GM12878 (cell line): ENCODE data around the gene EHHADH. TPM values are rescaled to one million over a fixed set of nuclear protein-coding genes. Genes with fewer than 3 reads are reported as not detected.
A peak's percentile ranks its signal among the peaks of the same experiment; 100 is the strongest.

Source experiments
- ATAC-seq: fragments of 200-7000 bp; cut with Tn5 transposase; 3 replicates; pipeline ENCODE4 v1.9.1; 2020; ENCODE audit warnings: mild to moderate bottlenecking, moderate library complexity
- Bru-seq: library from RNA; stranded (reverse); fragments of 400-500 nt; gene quantifications from one replicate; lab custom pipeline; 2021; lab: Mats Ljungman, UMichigan
- BruChase-seq, 2 experiments: library from RNA; stranded (reverse); fragments of 400-500 nt; gene quantifications; one replicate each; lab custom pipeline; 2021; lab: Mats Ljungman, UMichigan
- BruUV-seq: library from RNA; stranded (reverse); fragments of 400-500 nt; replicated peaks from 2 replicates; lab custom pipeline; 2021; lab: Mats Ljungman, UMichigan
- CTCF ChIA-PET: fragments of 300-600 bp; sonication (Branson Sonifier 250); formaldehyde crosslinking; extraction: SDS; loops from one replicate; lab custom pipeline; 2021; ENCODE audit warnings: inconsistent platforms; lab: Yijun Ruan, JAX
- POLR2A ChIA-PET: fragments of 350-600 bp; formaldehyde crosslinking; extraction: SDS; loops from one replicate; lab custom pipeline; 2021; ENCODE audit warnings: inconsistent platforms; lab: Charles Lee
- RAD21 ChIA-PET: fragments of 300-600 bp; sonication (Branson Sonifier 250); formaldehyde crosslinking; loops from one replicate; lab custom pipeline; 2023; ENCODE audit warnings: antibody characterized with exemption; ENCODE audit not compliant: unreplicated experiment; lab: Charles Lee
- SMC1A ChIA-PET: fragments of 300-600 bp; sonication (Branson Sonifier 250); formaldehyde crosslinking; loops from one replicate; lab custom pipeline; 2023; ENCODE audit not compliant: unreplicated experiment, uncharacterized antibody; lab: Charles Lee
- DNase-seq: peaks from one replicate; pipeline ENCODE4 v3.0.0-alpha.2; 2011; ENCODE audit warnings: low read depth, low spot score
- FAIRE-seq: peaks from 3 replicates; lab custom pipeline; 2011; peaks lifted over from hg19 to GRCh38; lab: Jason Lieb, UNC
- H2AFZ ChIP-seq: 2 replicates; pipeline ENCODE4 v1.6.0; 2011; ENCODE audit warnings: low read depth, low read length, control low read depth; ENCODE audit not compliant: control insufficient read depth
- H3K27ac ChIP-seq: 2 replicates; pipeline ENCODE4 v1.5.1; 2011; ENCODE audit warnings: control low read depth; ENCODE audit not compliant: control insufficient read depth, insufficient read depth
- H3K27me3 ChIP-seq, 2 experiments: replicated peaks in 1 of 2; 2 replicates each; pipeline versions ENCODE4 v1.6.0 to v1.6.1; 2011; ENCODE audit warnings: low read length in 1 of 2; ENCODE audit not compliant: control insufficient read depth in 2 of 2, insufficient read depth in 2 of 2
- H3K36me3 ChIP-seq, 2 experiments: 2 replicates each; pipeline ENCODE4 v1.5.1; 2011; ENCODE audit warnings: low read length in 1 of 2; ENCODE audit not compliant: control insufficient read depth in 2 of 2, insufficient read depth in 2 of 2
- H3K4me1 ChIP-seq: 2 replicates; pipeline ENCODE4 v1.6.1; 2011; ENCODE audit warnings: mild to moderate bottlenecking, low read length, moderate library complexity, mixed read lengths; ENCODE audit not compliant: control insufficient read depth, insufficient read depth
- H3K4me2 ChIP-seq: 2 replicates; pipeline ENCODE4 v1.6.0; 2011; ENCODE audit warnings: control low read depth; ENCODE audit not compliant: control insufficient read depth, insufficient read depth
- H3K4me3 ChIP-seq: fragments of 200-600 bp; sonication (generic); 2 replicates; pipeline ENCODE4 v1.5.1; 2016
- H3K79me2 ChIP-seq: 2 replicates; pipeline ENCODE4 v1.6.0; 2011; ENCODE audit warnings: low read length; ENCODE audit not compliant: control insufficient read depth, insufficient read depth
- H3K9ac ChIP-seq: 2 replicates; pipeline ENCODE4 v1.8.0; 2011; ENCODE audit warnings: low read length, control low read depth, mixed read lengths; ENCODE audit not compliant: control insufficient read depth, insufficient read depth
- H3K9me3 ChIP-seq: replicated peaks from 3 replicates; pipeline ENCODE4 v1.5.1; 2011; ENCODE audit warnings: mild to moderate bottlenecking, low read length; ENCODE audit not compliant: control insufficient read depth, insufficient read depth
- H4K20me1 ChIP-seq: 2 replicates; pipeline ENCODE4 v1.6.0; 2011; ENCODE audit not compliant: control insufficient read depth, insufficient read depth
- ATF7 ChIP-seq: fragments of 450-650 bp; IDR thresholded peaks from 2 replicates; pipeline ENCODE4 v1.6.1; 2016; ENCODE audit warnings: low read depth, mild to moderate bottlenecking
- BRCA1 ChIP-seq: IDR thresholded peaks from 2 replicates; pipeline ENCODE4 v1.6.1; 2011; ENCODE audit warnings: low read depth, low read length, improper control_type of control experiment
- CBFB ChIP-seq: IDR thresholded peaks from 2 replicates; pipeline ENCODE4 v1.6.1; 2016; ENCODE audit warnings: antibody characterized with exemption, low read depth
- CBX5 ChIP-seq: sonication (generic); IDR thresholded peaks from 2 replicates; pipeline ENCODE4 v1.6.1; 2016; ENCODE audit warnings: low read depth, moderate library complexity, mild to moderate bottlenecking, inconsistent platforms
- CEBPB ChIP-seq, 2 experiments: fragments of 150-350 bp in 1 of 2; IDR thresholded peaks; 2 replicates each; pipeline ENCODE4 v1.6.1; 2012 to 2014; ENCODE audit warnings: low read depth in 2 of 2, low read length in 2 of 2, borderline replicate concordance in 1 of 2, inconsistent platforms in 1 of 2
- IKZF1 ChIP-seq: fragments of 450-650 bp; conservative IDR thresholded peaks from 2 replicates; pipeline ENCODE4 v1.6.1; 2017; ENCODE audit warnings: antibody characterized with exemption, mild to moderate bottlenecking
- JUND ChIP-seq: IDR thresholded peaks from 2 replicates; pipeline ENCODE4 v1.6.1; 2012; ENCODE audit warnings: low read depth, mild to moderate bottlenecking, low read length, improper control_type of control experiment, moderate library complexity
- MEF2A ChIP-seq: IDR thresholded peaks from 2 replicates; pipeline ENCODE4 v1.6.1; 2011; ENCODE audit warnings: low read depth, mild to moderate bottlenecking, low read length, moderate library complexity; ENCODE audit not compliant: insufficient read depth
- MLLT1 ChIP-seq: fragments of 450-650 bp; IDR thresholded peaks from 2 replicates; pipeline ENCODE4 v1.6.1; 2016; ENCODE audit warnings: mild to moderate bottlenecking
- MTA3 ChIP-seq: IDR thresholded peaks from 2 replicates; pipeline ENCODE4 v1.6.1; 2012; ENCODE audit warnings: low read length, inconsistent platforms, borderline replicate concordance
- NFYB ChIP-seq: IDR thresholded peaks from 2 replicates; pipeline ENCODE4 v1.6.1; 2011; ENCODE audit warnings: low read depth, mild to moderate bottlenecking, low read length, improper control_type of control experiment, moderate library complexity; ENCODE audit not compliant: insufficient read depth
- PML ChIP-seq: IDR thresholded peaks from 2 replicates; pipeline ENCODE4 v1.6.1; 2012; ENCODE audit warnings: low read length, inconsistent platforms
- POLR2A ChIP-seq: IDR thresholded peaks from 2 replicates; pipeline ENCODE4 v1.6.1; 2011; ENCODE audit warnings: low read depth, mild to moderate bottlenecking, low read length
- POLR2AphosphoS5 ChIP-seq: IDR thresholded peaks from 2 replicates; pipeline ENCODE4 v1.6.1; 2011; ENCODE audit warnings: mild to moderate bottlenecking, low read length, inconsistent platforms
- RUNX3 ChIP-seq: IDR thresholded peaks from 2 replicates; pipeline ENCODE4 v1.6.1; 2012; ENCODE audit warnings: low read length, inconsistent platforms
- TAF1 ChIP-seq: IDR thresholded peaks from 2 replicates; pipeline ENCODE4 v1.6.1; 2011; ENCODE audit warnings: mild to moderate bottlenecking, low read depth, low read length, borderline replicate concordance
- YY1 ChIP-seq: IDR thresholded peaks from 2 replicates; pipeline ENCODE4 v1.6.1; 2011; ENCODE audit warnings: low read depth, mild to moderate bottlenecking, low read length
- WGBS: methylation state at CpG from one replicate; pipeline ENCODE4 v1.1.6; 2016; ENCODE audit warnings: low lambda C conversion rate; ENCODE audit not compliant: insufficient replicate concordance, insufficient coverage; ENCODE audit errors: missing lambda C conversion rate; 5-methylcytosine and 5-hydroxymethylcytosine counted together
- in situ Hi-C: fragments of 300-500 bp; cut with MboI; formaldehyde crosslinking; loops from 9 replicates; pipeline ENCODE4 v1.14.3; 2018; ENCODE audit warnings: mixed read lengths
- intact Hi-C: fragments of 100-400 bp; cut with micrococcal nuclease; formaldehyde crosslinking; loops from one replicate; pipeline ENCODE4 v1.14.2; 2022; ENCODE audit not compliant: unreplicated experiment
- long read RNA-seq, 2 experiments: library from polyadenylated mRNA; unstranded; transcript quantifications; one replicate each; pipeline ENCODE4 v2.0.0, GENCODE V29; 2019 to 2020
- polyA minus RNA-seq, 3 experiments: library from RNA; depleted of rRNA, polyadenylated mRNA; stranded (reverse); fragments of >200 nt; gene quantifications; 2 replicates each; pipeline ENCODE4 v1.2.3, GENCODE V29; 2011
- polyA plus RNA-seq, 11 experiments: library from polyadenylated mRNA; depleted of rRNA in 4 of 11; unstranded in 6 of 11; stranded (reverse) in 5 of 11; fragments of >200 nt; fragmentation: Nextera tagmentation in 4 of 11; fragmentation: Illumina TruSeq in 1 of 11; extraction: Ambion mirVana in 4 of 11; extraction: Trizol in 1 of 11; gene quantifications; 1 replicate in 1 of 11; 2 replicates in 10 of 11; pipeline versions ENCODE4 v1.2.1 to v1.2.3, GENCODE V29; 2011 to 2016; ENCODE audit warnings: inconsistent platforms in 2 of 11, missing spikeins in 2 of 11, low read depth in 1 of 11
- total RNA-seq, 4 experiments: library from RNA; depleted of rRNA in 3 of 4; stranded (reverse); fragments of >200 nt in 3 of 4; fragmentation: Illumina TruSeq in 1 of 4; extraction: Trizol in 1 of 4; gene quantifications; 2 replicates each; pipeline versions ENCODE4 v1.2.1 to v1.2.3, GENCODE V29; 2013 to 2021

Gene EHHADH
- total RNA-seq (2013; cell fraction: nucleolus; rRNA removed), result 2.8 and 5.0 TPM in 2 replicates
- total RNA-seq (2014; rRNA removed), result 4.9 and 5.1 TPM in 2 replicates
- total RNA-seq (2014; rRNA removed; fragmentation: Illumina TruSeq; extraction: Trizol), result 4.9 and 5.4 TPM in 2 replicates
- total RNA-seq (2021), result 6.8 and 7.7 TPM in 2 replicates
- 2.0 TPM for polyA plus RNA-seq (2011; ENCODE audit: low read depth)
- polyA plus RNA-seq (2011; rRNA removed), result 0.96 and 1.5 TPM in 2 replicates
- polyA plus RNA-seq (2011; cell fraction: cytosol; rRNA removed), result 0.51 and 0.52 TPM in 2 replicates
- polyA plus RNA-seq (2011; cell fraction: nucleus; rRNA removed), result 0.19 and 0.57 TPM in 2 replicates
- 2.5 and 3.2 TPM in 2 replicates for polyA plus RNA-seq (2012)
- 5.5 and 6.3 TPM in 2 replicates for polyA plus RNA-seq (2014; fragmentation: Illumina TruSeq; extraction: Trizol)
- 1 to 10 TPM; 3.6 to 5.1 TPM for polyA plus RNA-seq (2014; fragmentation: Nextera tagmentation; extraction: Ambion mirVana)
- 3.6 and 4.2 TPM in 2 replicates for polyA plus RNA-seq (2014; rRNA removed)
- polyA plus RNA-seq (2016; fragmentation: Nextera tagmentation; extraction: Ambion mirVana), result 1 to 10 TPM; 6.6 to 8.4 TPM
- 0.80 and 1.6 TPM in 2 replicates for polyA minus RNA-seq (2011; rRNA and poly(A)+ RNA removed)
- polyA minus RNA-seq (2011; cell fraction: cytosol; rRNA and poly(A)+ RNA removed), result 1.4 TPM in 1 of 2 replicates, not detected in the other
- polyA minus RNA-seq (2011; cell fraction: nucleus; rRNA and poly(A)+ RNA removed), result 0.19 TPM in 1 of 2 replicates, not detected in the other
- Bru-seq, nascent RNA, result percentile 46 among the genes with signal in this experiment
- percentile 38 among the genes with signal in this experiment for BruChase-seq, experiment 1, labeled RNA remaining after a 6-hour chase
- percentile 39 among the genes with signal in this experiment for BruChase-seq, experiment 2, labeled RNA remaining after a 2-hour chase
- long read RNA-seq, experiment 1, partial matches to known transcripts, result 0 of 1 reads
- long read RNA-seq, experiment 1, other reads (novel, unspliced or antisense), result 1 of 1 reads
- long read RNA-seq, experiment 2, partial matches to known transcripts, result 1 of 6 reads
- long read RNA-seq, experiment 2, other reads (novel, unspliced or antisense), result 3 of 6 reads

GRCh38 chr3:185253645-185254410 is at the start of gene EHHADH:
EHHADH (minus strand) TSS chr3:185254049; CDS start chr3:185254022, 27 bp downstream.
- Histone ChIP-seq H3K4me1 (no peaks in the 10 kb centered on the region), H3K27ac (peak within 1 kb of the TSS; percentile 52), H4K20me1 (no peaks in the 10 kb centered on the region), H3K36me3 (no peaks in the 10 kb centered on the region), H3K9me3 (no peaks in the 10 kb centered on the region), H3K79me2 (no peaks in the 10 kb centered on the region), H3K4me3 (peak within 1 kb of the TSS; percentile 92), H3K27me3 (no peaks in the 10 kb centered on the region), H3K4me2 (peak within 1 kb of the TSS; percentile 89), H3K9ac (peak within 1 kb of the TSS; percentile 84), H2AFZ (peak within 1 kb of the TSS; percentile 99)
- BruUV-seq, result TSS peak; percentile 85
- CTCF ChIA-PET, result interaction anchor here (1.2 kb wide), 1 partner anchor 25 kb away, joined by 3 read pairs; no protein-coding TSS in a partner anchor
- POLR2A ChIA-PET, result interaction anchor here (0.7 kb wide), 1 partner anchor 109 kb away, joined by 4 read pairs; the partner anchor contains the start of gene MAP3K13
- FAIRE-seq, result peak; percentile 86
- intact Hi-C loops, result no loop called here
- peak; percentile 98 for ATAC-seq
- in situ Hi-C loops, result no loop called here
- 16% methylated on average over 46 of the region's 53 CpGs for WGBS
- SMC1A ChIA-PET, result no interaction called here
- DNase-seq, result no peak
- RAD21 ChIA-PET, result interaction anchor here (0.7 kb wide), 1 partner anchor 408 kb away, joined by 3 read pairs; no protein-coding TSS in a partner anchor
- TF ChIP-seq CBFB (0 out of 2 replicates have a peak, but pooled peaks have one; percentile 31), MTA3 (no peak), IKZF1 (no peak), CEBPB (IDR thresholded peaks at IDR 0.05; ENCODE audit: borderline replicate concordance in 1 of 2, low read depth in 2 of 2, low read length in 2 of 2) (no peak), POLR2A (peak; percentile 91), BRCA1 (no peak), POLR2AphosphoS5 (peak; percentile 69), CBX5 (0 out of 2 replicates have a peak, but pooled peaks have one; percentile 29), ATF7 (no peak), TAF1 (peak; percentile 59; the same call in 1 of the 2 replicates), NFYB (0 out of 2 replicates have a peak, but pooled peaks have one; percentile 14), MLLT1 (peak; percentile 77; the same call in 1 of the 2 replicates), RUNX3 (0 out of 2 replicates have a peak, but pooled peaks have one; percentile 34), JUND (no peak), MEF2A (no peak), PML (peak; percentile 53; the same call in 1 of the 2 replicates), YY1 (peak; percentile 89)
